ENCODE measurements around the gene QPCT.
A peak's percentile ranks its signal among the peaks of the same experiment; 100 is the strongest.

QPCT gene

DNA sequence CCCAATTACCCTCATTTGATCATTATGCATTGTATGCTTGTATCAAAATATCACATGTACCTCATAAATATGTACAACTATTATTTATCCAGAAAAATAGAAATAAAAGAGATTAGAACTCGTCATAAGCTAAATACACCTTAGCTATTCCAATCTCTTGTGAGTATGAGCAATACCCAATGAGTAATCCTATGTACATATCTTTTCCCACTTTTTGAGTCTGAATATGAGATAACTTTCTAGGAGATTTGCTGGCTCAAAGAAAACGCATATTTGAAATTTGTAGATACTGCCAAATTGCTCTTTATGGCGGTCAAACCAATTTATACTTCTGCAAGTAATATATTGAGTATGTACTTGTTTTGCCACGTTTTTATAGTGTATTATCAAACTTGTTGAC, 43.9 kb upstream of the QPCT start:
- Histone ChIP-seq H3K4me1 (ENCODE audit: insufficient read depth, poor library complexity, severe bottlenecking) (peaks cover 10% of the 10 kb centered on the region), H3K9me3 (ENCODE audit: severe bottlenecking) (no peaks in the 10 kb centered on the region), H3K36me3 (ENCODE audit: low read depth) (no peaks in the 10 kb centered on the region; the same call in 1 of the 2 replicates), H3K27me3 (ENCODE audit: insufficient read depth, poor library complexity, severe bottlenecking) (no peaks in the 10 kb centered on the region), H3K27ac (ENCODE audit: poor library complexity, severe bottlenecking) (no peak overlapping the region), H3K4me3 (ENCODE audit: severe bottlenecking) (no peak overlapping the region)
- TF ChIP-seq, protein P1, sequence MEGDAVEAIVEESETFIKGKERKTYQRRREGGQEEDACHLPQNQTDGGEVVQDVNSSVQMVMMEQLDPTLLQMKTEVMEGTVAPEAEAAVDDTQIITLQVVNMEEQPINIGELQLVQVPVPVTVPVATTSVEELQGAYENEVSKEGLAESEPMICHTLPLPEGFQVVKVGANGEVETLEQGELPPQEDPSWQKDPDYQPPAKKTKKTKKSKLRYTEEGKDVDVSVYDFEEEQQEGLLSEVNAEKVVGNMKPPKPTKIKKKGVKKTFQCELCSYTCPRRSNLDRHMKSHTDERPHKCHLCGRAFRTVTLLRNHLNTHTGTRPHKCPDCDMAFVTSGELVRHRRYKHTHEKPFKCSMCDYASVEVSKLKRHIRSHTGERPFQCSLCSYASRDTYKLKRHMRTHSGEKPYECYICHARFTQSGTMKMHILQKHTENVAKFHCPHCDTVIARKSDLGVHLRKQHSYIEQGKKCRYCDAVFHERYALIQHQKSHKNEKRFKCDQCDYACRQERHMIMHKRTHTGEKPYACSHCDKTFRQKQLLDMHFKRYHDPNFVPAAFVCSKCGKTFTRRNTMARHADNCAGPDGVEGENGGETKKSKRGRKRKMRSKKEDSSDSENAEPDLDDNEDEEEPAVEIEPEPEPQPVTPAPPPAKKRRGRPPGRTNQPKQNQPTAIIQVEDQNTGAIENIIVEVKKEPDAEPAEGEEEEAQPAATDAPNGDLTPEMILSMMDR (IDR thresholded peaks at IDR 0.05; ENCODE audit: poor library complexity, severe bottlenecking), result no peak
- ATAC-seq (ENCODE audit: low read depth) (peak; percentile 70), DNase-seq (ENCODE audit: low spot score) (no peak)

DNA sequence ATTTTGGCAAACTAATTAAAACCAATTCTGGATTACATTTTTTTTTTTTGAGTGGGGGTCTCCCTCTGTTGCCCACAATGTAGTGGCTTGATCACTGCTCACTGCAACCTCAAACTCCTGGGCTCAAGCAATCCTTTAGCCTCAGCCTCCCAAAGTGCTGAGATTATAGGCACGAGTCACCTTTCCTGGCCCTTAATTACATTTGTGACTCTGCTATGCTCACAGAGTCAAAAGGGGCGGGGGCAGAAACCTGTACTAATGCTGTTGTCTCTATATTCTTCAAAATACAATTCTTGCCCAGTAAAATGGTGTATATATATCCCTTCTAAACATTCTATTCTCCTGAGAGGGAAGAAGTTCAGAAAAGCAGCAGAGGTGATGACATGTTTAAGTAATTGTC, 43.0 kb upstream of the QPCT start:
- Histone ChIP-seq H3K4me3 (ENCODE audit: severe bottlenecking) (no peak overlapping the region), H3K9me3 (ENCODE audit: severe bottlenecking) (no peaks in the 10 kb centered on the region), H3K4me1 (ENCODE audit: insufficient read depth, poor library complexity, severe bottlenecking) (peaks cover 10% of the 10 kb centered on the region), H3K36me3 (ENCODE audit: low read depth) (no peaks in the 10 kb centered on the region; the same call in 1 of the 2 replicates), H3K27ac (ENCODE audit: poor library complexity, severe bottlenecking) (no peak overlapping the region), H3K27me3 (ENCODE audit: insufficient read depth, poor library complexity, severe bottlenecking) (no peaks in the 10 kb centered on the region)
- DNase-seq (ENCODE audit: low spot score), result no peak
- ATAC-seq (ENCODE audit: low read depth), result 0 out of 3 replicates have a peak, but pooled peaks have one; percentile 27
- TF ChIP-seq, protein P1 (IDR thresholded peaks at IDR 0.05; ENCODE audit: poor library complexity, severe bottlenecking), result no peak

- Histone ChIP-seq H3K9me3 (ENCODE audit: severe bottlenecking) (no peaks in the 10 kb centered on the region), H3K27ac (ENCODE audit: poor library complexity, severe bottlenecking) (no peak overlapping the region), H3K36me3 (ENCODE audit: low read depth) (no peaks in the 10 kb centered on the region; the same call in 1 of the 2 replicates), H3K27me3 (ENCODE audit: insufficient read depth, poor library complexity, severe bottlenecking) (no peaks in the 10 kb centered on the region), H3K4me1 (ENCODE audit: insufficient read depth, poor library complexity, severe bottlenecking) (peaks cover 14% of the 10 kb centered on the region), H3K4me3 (ENCODE audit: severe bottlenecking) (no peak overlapping the region)
- TF ChIP-seq, protein P1 (IDR thresholded peaks at IDR 0.05; ENCODE audit: poor library complexity, severe bottlenecking), result no peak
- no peak for ATAC-seq (ENCODE audit: low read depth)
- no peak for DNase-seq (ENCODE audit: low spot score)
Observed at GRCh38 chr2:37302701-37303252, 41.7 kb upstream of the QPCT start.

DNA sequence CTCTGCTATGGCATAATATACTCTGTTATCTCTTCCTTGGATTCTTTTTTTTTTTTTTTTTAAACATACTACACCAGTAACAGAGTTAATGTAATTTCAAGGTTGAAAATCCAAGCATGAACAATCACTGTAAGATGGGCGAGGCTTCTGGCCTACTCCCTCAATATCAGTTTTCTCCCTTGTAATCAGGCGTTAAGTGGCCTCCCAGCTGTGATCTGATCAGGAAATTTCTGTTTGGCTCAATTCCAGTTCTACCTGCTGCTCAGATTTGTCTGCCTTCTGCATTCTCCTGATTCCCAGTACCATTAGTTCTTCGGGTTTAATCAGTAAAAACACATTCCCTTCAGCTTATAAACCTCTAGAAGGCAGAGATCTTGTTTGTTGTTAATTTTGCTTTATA, 38.4 kb upstream of the QPCT start:
- Histone ChIP-seq H3K4me1 (ENCODE audit: insufficient read depth, poor library complexity, severe bottlenecking) (peaks cover 30% of the 10 kb centered on the region), H3K27ac (ENCODE audit: poor library complexity, severe bottlenecking) (no peak overlapping the region), H3K27me3 (ENCODE audit: insufficient read depth, poor library complexity, severe bottlenecking) (no peaks in the 10 kb centered on the region), H3K36me3 (ENCODE audit: low read depth) (peaks cover 7% of the 10 kb centered on the region; the same call in 1 of the 2 replicates), H3K4me3 (ENCODE audit: severe bottlenecking) (no peak overlapping the region), H3K9me3 (ENCODE audit: severe bottlenecking) (no peaks in the 10 kb centered on the region)
- TF ChIP-seq, protein P1 (IDR thresholded peaks at IDR 0.05; ENCODE audit: poor library complexity, severe bottlenecking), result no peak
- DNase-seq (ENCODE audit: low spot score) (no peak), ATAC-seq (ENCODE audit: low read depth) (no peak)

DNA sequence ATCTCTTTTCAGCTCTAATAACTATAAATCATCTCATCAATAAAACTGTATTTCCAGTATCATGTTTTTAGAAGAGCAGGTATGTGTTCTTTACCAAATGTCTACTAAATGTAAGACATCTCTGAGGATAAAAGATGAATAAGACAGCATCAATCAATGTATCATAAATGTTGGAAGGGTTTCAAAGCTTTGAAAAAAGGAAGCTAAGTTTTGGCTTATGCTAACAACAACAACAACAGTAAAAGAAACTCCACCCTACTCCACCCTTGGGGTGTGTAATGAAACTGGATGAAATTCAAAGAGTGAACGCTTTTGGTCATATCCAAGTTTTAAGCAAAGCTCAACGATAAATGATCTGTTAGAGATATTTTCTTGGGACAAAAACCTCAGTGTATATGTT, 36.9 kb upstream of the QPCT start:
- ATAC-seq (ENCODE audit: low read depth) (no peak), DNase-seq (ENCODE audit: low spot score) (no peak)
- H3K36me3 ChIP-seq (ENCODE audit: low read depth), result peaks cover 8% of the 10 kb centered on the region
- TF ChIP-seq, protein P1 (IDR thresholded peaks at IDR 0.05; ENCODE audit: poor library complexity, severe bottlenecking), result no peak
- no peaks in the 10 kb centered on the region for H3K27me3 ChIP-seq (ENCODE audit: insufficient read depth, poor library complexity, severe bottlenecking)
- no peak overlapping the region for H3K27ac ChIP-seq (ENCODE audit: poor library complexity, severe bottlenecking)
- H3K4me3 ChIP-seq (ENCODE audit: severe bottlenecking), result no peak overlapping the region
- H3K9me3 ChIP-seq (ENCODE audit: severe bottlenecking), result no peaks in the 10 kb centered on the region
- H3K4me1 ChIP-seq (ENCODE audit: insufficient read depth, poor library complexity, severe bottlenecking), result peaks cover 29% of the 10 kb centered on the region

Measured in RWPE2 (cell line).